Measurements from ENCODE around the gene RIPOR3. TPM values are rescaled to one million over a fixed set of nuclear protein-coding genes. Genes with fewer than 3 reads are reported as not detected.

RIPOR3 gene
- total RNA-seq, 2 experiments from 2014 or later, result 0.53 TPM; not detected in 1

GRCh38 chr20:50577175-50578018 is 113.9 kb downstream of the RIPOR3 start:
- ChIA-PET CTCF (ENCODE audit: unreplicated experiment) (no interaction called here), POLR2A (no interaction called here)
- Histone ChIP-seq H3K4me2 (ENCODE audit: low read length) (no peak overlapping the region), H3K4me1 (ENCODE audit: insufficient read depth, low read length, poor library complexity, severe bottlenecking) (peaks cover 17% of the 10 kb centered on the region), H4K20me1 (ENCODE audit: insufficient read depth, low read length) (no peaks in the 10 kb centered on the region), H3K9me3 (ENCODE audit: low read length) (no peaks in the 10 kb centered on the region), H3K36me3 (ENCODE audit: insufficient read depth, low read length) (peaks cover 53% of the 10 kb centered on the region), H2AFZ (ENCODE audit: low read length) (no peak overlapping the region), H3K9me2 (ENCODE audit: insufficient read depth, low read length) (no peaks in the 10 kb centered on the region), H3K79me2 (ENCODE audit: insufficient read depth, low read depth, low read length) (no peaks in the 10 kb centered on the region), H3K27ac (ENCODE audit: low read depth, low read length, poor library complexity, severe bottlenecking) (no peak overlapping the region), H3K4me3 (ENCODE audit: low read depth, low read length, poor library complexity, severe bottlenecking) (no peak overlapping the region)
- no peak for TF ChIP-seq CTCF (conservative IDR thresholded peaks at IDR 0.05; ENCODE audit: low read length)
- TF ChIP-seq EZH2phosphoT487 (IDR thresholded peaks at IDR 0.05; ENCODE audit: borderline replicate concordance, low read depth, low read length), result no peak
- no TSS peak for BruUV-seq (replicated peaks)
- no peak for DNase-seq (ENCODE audit: low spot score)
- intact Hi-C loops (cut with micrococcal nuclease; ENCODE audit: unreplicated experiment), result loop anchor here (2.0 kb wide), 1 partner anchor 99 kb away; no protein-coding TSS in a partner anchor

GRCh38 chr20:50575865-50576720 is 115.2 kb downstream of the RIPOR3 start:
- ChIA-PET CTCF (ENCODE audit: unreplicated experiment) (no interaction called here), POLR2A (no interaction called here)
- Histone ChIP-seq H2AFZ (ENCODE audit: low read length) (no peak overlapping the region), H3K9me2 (ENCODE audit: insufficient read depth, low read length) (no peaks in the 10 kb centered on the region), H3K9me3 (ENCODE audit: low read length) (no peaks in the 10 kb centered on the region), H3K4me3 (ENCODE audit: low read depth, low read length, poor library complexity, severe bottlenecking) (no peak overlapping the region), H3K79me2 (ENCODE audit: insufficient read depth, low read depth, low read length) (no peaks in the 10 kb centered on the region), H3K36me3 (ENCODE audit: insufficient read depth, low read length) (peaks cover 43% of the 10 kb centered on the region), H3K4me2 (ENCODE audit: low read length) (no peak overlapping the region), H3K27ac (ENCODE audit: low read depth, low read length, poor library complexity, severe bottlenecking) (no peak overlapping the region), H4K20me1 (ENCODE audit: insufficient read depth, low read length) (no peaks in the 10 kb centered on the region), H3K4me1 (ENCODE audit: insufficient read depth, low read length, poor library complexity, severe bottlenecking) (peaks cover 6% of the 10 kb centered on the region)
- intact Hi-C loops (cut with micrococcal nuclease; ENCODE audit: unreplicated experiment), result loop anchor here (2.0 kb wide), 1 partner anchor 97 kb away; no protein-coding TSS in a partner anchor
- peak; percentile 70 for DNase-seq (ENCODE audit: low spot score)
- TF ChIP-seq EZH2phosphoT487 (IDR thresholded peaks at IDR 0.05; ENCODE audit: borderline replicate concordance, low read depth, low read length), result no peak
- peak; percentile 87 for TF ChIP-seq CTCF (conservative IDR thresholded peaks at IDR 0.05; ENCODE audit: low read length)
- no TSS peak for BruUV-seq (replicated peaks)

Data from OCI-LY7 (cell line).